SIG-M5 (cell line): ENCODE measurements around the gene PLA2G4B.

ENCODE experiments used
- DNase-seq: peaks from one replicate; lab custom pipeline; 2025; lab: John Stamatoyannopoulos, UW

Gene PLA2G4B

GRCh38 chr15:41869770-41870688 is 31.4 kb downstream of the PLA2G4B start:
- no peak for DNase-seq

GRCh38 chr15:41870689-41871081 is 32.0 kb downstream of the PLA2G4B start:
- DNase-seq, result no peak

- no peak for DNase-seq
Observed at GRCh38 chr15:41871175-41871905, 32.7 kb downstream of the PLA2G4B start.

GRCh38 chr15:41872166-41872747 is 33.6 kb downstream of the PLA2G4B start:
- DNase-seq, result no peak

- DNase-seq, result no peak
Observed at GRCh38 chr15:41873711-41874110, 35.1 kb downstream of the PLA2G4B start.

GRCh38 chr15:41874736-41875135 is 36.1 kb downstream of the PLA2G4B start:
- no peak for DNase-seq

- DNase-seq, result no peak
Observed at GRCh38 chr15:41876007-41876406, 37.4 kb downstream of the PLA2G4B start.

GRCh38 chr15:41876689-41877088 is 38.0 kb downstream of the PLA2G4B start:
- DNase-seq, result no peak

GRCh38 chr15:41877631-41878354 is 39.1 kb downstream of the PLA2G4B start:
- no peak for DNase-seq

GRCh38 chr15:41878355-41878699 is 39.7 kb downstream of the PLA2G4B start:
- DNase-seq, result no peak

GRCh38 chr15:41879321-41879845 is 40.7 kb downstream of the PLA2G4B start:
- DNase-seq, result no peak

GRCh38 chr15:41880156-41880877 is 41.7 kb downstream of the PLA2G4B start:
- no peak for DNase-seq

GRCh38 chr15:41881086-41881485 is 42.4 kb downstream of the PLA2G4B start:
- no peak for DNase-seq

GRCh38 chr15:41881550-41881919 is 42.9 kb downstream of the PLA2G4B start:
- DNase-seq, result no peak

GRCh38 chr15:41881920-41882688 is 43.5 kb downstream of the PLA2G4B start:
- DNase-seq, result no peak

GRCh38 chr15:41882689-41883483 is 44.2 kb downstream of the PLA2G4B start:
- no peak for DNase-seq

GRCh38 chr15:41883484-41883825 is 44.8 kb downstream of the PLA2G4B start:
- DNase-seq, result no peak

GRCh38 chr15:41884458-41884857 is 45.8 kb downstream of the PLA2G4B start:
- no peak for DNase-seq

- no peak for DNase-seq
Observed at GRCh38 chr15:41885321-41885720, 46.7 kb downstream of the PLA2G4B start.

- DNase-seq, result no peak
Observed at GRCh38 chr15:41885841-41886240, 47.2 kb downstream of the PLA2G4B start.
